HEK293 (cell line): Measurements from ENCODE around the gene LRFN3.

Experiments
- CTCF ChIA-PET: fragments of 350-600 bp; formaldehyde crosslinking; extraction: SDS; loops from one replicate; lab custom pipeline; 2021; ENCODE audit warnings: antibody characterized with exemption; lab: Yijun Ruan, JAX
- POLR2A ChIA-PET: fragments of 300-600 bp; formaldehyde crosslinking; extraction: SDS; loops from one replicate; lab custom pipeline; 2020; ENCODE audit warnings: antibody characterized with exemption, inconsistent platforms; lab: Yijun Ruan, JAX
- H3K27ac ChIP-seq: fragments of 200-500 bp; sonication (Bioruptor generic); 2 replicates; pipeline ENCODE4 v1.5.1; 2014; ENCODE audit warnings: low read depth, low read length, control low read depth, inconsistent platforms; ENCODE audit errors: extremely low read depth
- H3K36me3 ChIP-seq, 2 experiments: fragments of 200-500 bp in 1 of 2; sonication (Bioruptor generic) in 1 of 2; 1 replicate in 1 of 2; 2 replicates in 1 of 2; pipeline ENCODE4 v1.5.1; 2014 to 2017; ENCODE audit warnings: inconsistent platforms in 2 of 2, low read length in 2 of 2; ENCODE audit not compliant: control insufficient read depth in 2 of 2, insufficient read depth in 1 of 2
- H3K4me1 ChIP-seq: fragments of 200-500 bp; sonication (Bioruptor generic); 2 replicates; pipeline ENCODE4 v1.5.1; 2014; ENCODE audit warnings: mild to moderate bottlenecking, low read length, inconsistent platforms; ENCODE audit not compliant: control insufficient read depth, insufficient read depth
- H3K4me3 ChIP-seq: 2 replicates; pipeline ENCODE4 v1.5.1; 2011; ENCODE audit warnings: low read depth, mild to moderate bottlenecking, control low read depth, low read length, moderate library complexity
- H3K9me3 ChIP-seq: fragments of 200-500 bp; sonication (Bioruptor generic); 2 replicates; pipeline ENCODE4 v1.5.1; 2014; ENCODE audit warnings: low read depth, low read length, inconsistent platforms; ENCODE audit not compliant: control insufficient read depth, insufficient read depth
- BCL11B ChIP-seq: fragments of 450-650 bp; formaldehyde crosslinking; IDR thresholded peaks from 2 replicates; pipeline ENCODE4 v1.5.1; 2016; ENCODE audit warnings: low read depth, missing biosample characterization, missing genetic modification characterization
- GLIS2 ChIP-seq: fragments of 450-650 bp; formaldehyde crosslinking; IDR thresholded peaks from 2 replicates; pipeline ENCODE4 v1.5.1; 2016; ENCODE audit warnings: missing biosample characterization, missing genetic modification characterization
- OVOL3 ChIP-seq: fragments of 450-650 bp; formaldehyde crosslinking; IDR thresholded peaks from 2 replicates; pipeline ENCODE4 v1.5.1; 2016; ENCODE audit warnings: missing biosample characterization, missing genetic modification characterization
- ZNF10 ChIP-seq: fragments of 450-650 bp; formaldehyde crosslinking; IDR thresholded peaks from 2 replicates; pipeline ENCODE4 v1.5.1; 2017; ENCODE audit warnings: missing biosample characterization, missing genetic modification characterization
- ZNF223 ChIP-seq: fragments of 450-650 bp; formaldehyde crosslinking; IDR thresholded peaks from 2 replicates; pipeline ENCODE4 v1.5.1; 2016; ENCODE audit warnings: missing biosample characterization, missing genetic modification characterization
- ZNF473 ChIP-seq: fragments of 450-650 bp; formaldehyde crosslinking; IDR thresholded peaks from 2 replicates; pipeline ENCODE4 v1.5.1; 2017; ENCODE audit warnings: missing biosample characterization, missing genetic modification characterization
- ZNF548 ChIP-seq: fragments of 450-650 bp; formaldehyde crosslinking; IDR thresholded peaks from 2 replicates; pipeline ENCODE4 v1.5.1; 2016; ENCODE audit warnings: missing biosample characterization, missing genetic modification characterization
- ZNF664 ChIP-seq: fragments of 450-650 bp; formaldehyde crosslinking; IDR thresholded peaks from 2 replicates; pipeline ENCODE4 v1.5.1; 2016; ENCODE audit warnings: missing biosample characterization, missing genetic modification characterization
- ZNF677 ChIP-seq: fragments of 450-650 bp; IDR thresholded peaks from 2 replicates; pipeline ENCODE4 v1.5.0; 2018; ENCODE audit warnings: missing biosample characterization, mild to moderate bottlenecking, missing genetic modification characterization, moderate library complexity
- ZNF768 ChIP-seq: fragments of 450-650 bp; formaldehyde crosslinking; IDR thresholded peaks from 2 replicates; pipeline ENCODE4 v1.5.1; 2018; ENCODE audit warnings: missing biosample characterization, mild to moderate bottlenecking, missing genetic modification characterization
- TF ChIP-seq, protein P1 (sequence below): fragments of 450-650 bp; formaldehyde crosslinking; IDR thresholded peaks from 2 replicates; pipeline ENCODE4 v1.5.1; 2016; ENCODE audit warnings: missing biosample characterization, missing genetic modification characterization
- TF ChIP-seq, protein P2 (sequence below): fragments of 450-650 bp; formaldehyde crosslinking; IDR thresholded peaks from 2 replicates; pipeline ENCODE4 v1.5.1; 2016; ENCODE audit warnings: missing biosample characterization, missing genetic modification characterization
- TF ChIP-seq, protein P3 (sequence below): fragments of 450-650 bp; formaldehyde crosslinking; IDR thresholded peaks from 2 replicates; pipeline ENCODE4; 2016; ENCODE audit warnings: missing biosample characterization, missing genetic modification characterization

LRFN3 gene

DNA sequence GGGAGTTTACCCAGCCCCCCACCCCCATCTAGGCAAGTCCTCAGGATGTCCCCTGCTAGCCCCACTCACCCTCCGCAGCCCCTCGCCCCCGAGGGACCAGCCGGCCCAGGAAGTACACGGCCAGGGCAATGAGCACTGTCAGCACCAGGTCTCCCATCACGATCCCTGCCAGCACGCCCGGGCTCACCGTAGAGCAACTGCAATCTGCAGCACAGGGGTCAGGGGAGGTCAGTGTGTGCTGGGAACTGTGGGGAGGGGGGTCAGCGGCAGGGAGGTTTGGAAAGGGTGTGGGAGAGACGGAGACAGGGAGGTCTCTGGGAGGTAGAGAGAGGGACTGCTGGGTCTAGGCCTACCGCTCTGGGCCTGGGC is 28.8 kb upstream of the LRFN3 start:
- no peak overlapping the region for H3K27ac ChIP-seq
- ChIA-PET POLR2A (no interaction called here), CTCF (interaction anchor here (0.9 kb wide), 1 partner anchor 24 kb away, joined by 3 read pairs; no protein-coding TSS in a partner anchor)
- TF ChIP-seq ZNF10 (tag by site-specific recombination) (no peak), GLIS2 (tag by site-specific recombination) (0 out of 2 replicates have a peak, but pooled peaks have one; percentile 26), ZNF548 (tag by site-specific recombination) (no peak), BCL11B (peak; percentile 9; the same call in 1 of the 2 replicates), ZNF677 (tag by site-specific recombination) (no peak)
- no peak overlapping the region for H3K4me3 ChIP-seq
- H3K9me3 ChIP-seq = no peaks in the 10 kb centered on the region
- H3K36me3 ChIP-seq = no peaks in the 10 kb centered on the region; a peak in 1 of 3 replicates
- H3K4me1 ChIP-seq = peaks cover 3% of the 10 kb centered on the region; the same call in 1 of the 2 replicates

DNA sequence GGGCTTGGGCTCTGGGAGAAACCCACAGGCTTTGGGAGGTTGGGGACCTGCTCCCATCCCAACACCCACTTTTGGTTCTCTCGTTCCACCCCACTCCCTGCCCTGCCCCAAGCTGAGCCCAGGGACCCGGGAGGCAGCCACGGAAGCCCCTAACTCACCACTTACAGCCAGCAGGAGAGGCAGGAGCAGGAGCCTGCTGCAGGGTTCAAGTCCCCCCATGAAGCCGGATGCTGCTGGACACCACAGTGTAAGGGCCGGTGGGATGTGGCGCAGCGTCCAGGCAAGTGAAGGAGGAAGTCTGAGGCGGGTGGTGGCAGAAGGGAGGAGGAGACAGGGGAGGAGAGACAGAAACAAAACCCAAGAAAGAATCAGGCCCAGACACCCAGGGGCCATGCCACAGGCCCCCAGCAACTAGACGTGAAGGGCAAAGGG is 28.1 kb upstream of the LRFN3 start, which contains the start of gene TYROBP:
Gene TYROBP (minus strand): TSS at position 286 of the 432 bp plus-strand sequence. CDS start 67 bp downstream, at position 219.
- ChIA-PET POLR2A (no interaction called here), CTCF (no interaction called here)
- Histone ChIP-seq H3K4me1 (peaks cover 3% of the 10 kb centered on the region; the same call in 1 of the 2 replicates), H3K4me3 (no peak within 1 kb of the TSS), H3K27ac (no peak within 1 kb of the TSS), H3K36me3 (no peaks in the 10 kb centered on the region; a peak in 1 of 3 replicates), H3K9me3 (no peaks in the 10 kb centered on the region)
- peak; percentile 58 for TF ChIP-seq GLIS2 (tag by site-specific recombination)
- TF ChIP-seq ZNF223 = no peak

DNA sequence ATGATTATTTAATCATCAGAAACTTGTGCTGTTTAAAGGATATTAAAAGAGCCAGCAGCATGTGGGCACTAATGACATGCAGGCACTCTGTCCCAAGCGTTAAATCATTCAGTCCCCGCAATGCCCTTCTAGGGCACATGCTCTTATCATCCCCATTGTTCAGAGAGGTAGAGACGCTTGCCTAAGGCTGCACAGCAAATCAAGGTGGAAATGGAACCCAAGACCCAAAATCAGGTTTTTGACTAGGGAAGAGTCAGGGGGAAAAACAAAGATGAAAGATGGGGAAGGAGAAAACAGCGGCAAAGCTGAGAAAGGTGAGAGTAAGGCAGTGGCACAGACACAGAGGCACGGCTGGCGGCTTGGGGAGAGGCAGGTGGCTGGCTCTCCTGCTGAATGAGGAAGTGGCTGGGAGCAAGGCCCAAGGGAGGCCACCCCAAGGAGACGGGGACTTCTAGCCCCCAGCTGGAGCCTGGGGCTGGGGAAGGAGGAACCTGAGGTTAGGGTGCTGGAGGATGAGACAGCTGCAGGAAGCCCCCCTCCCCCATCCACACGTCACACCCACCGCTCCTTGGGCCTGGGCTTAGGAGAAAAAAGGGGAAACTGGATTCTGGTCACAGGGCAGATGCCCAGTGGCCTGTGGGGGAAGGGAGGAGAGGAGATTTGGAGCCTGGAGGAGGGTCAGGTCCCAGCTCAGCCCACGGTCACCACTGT is 27.0 kb upstream of the LRFN3 start:
- TF ChIP-seq OVOL3 (tag by site-specific recombination) = no peak
- TF ChIP-seq, protein P1, sequence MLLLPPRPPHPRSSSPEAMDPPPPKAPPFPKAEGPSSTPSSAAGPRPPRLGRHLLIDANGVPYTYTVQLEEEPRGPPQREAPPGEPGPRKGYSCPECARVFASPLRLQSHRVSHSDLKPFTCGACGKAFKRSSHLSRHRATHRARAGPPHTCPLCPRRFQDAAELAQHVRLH = 0 out of 2 replicates have a peak, but pooled peaks have one; percentile 34
- no peak for TF ChIP-seq ZNF473 (tag by site-specific recombination)
- TF ChIP-seq, protein P2, sequence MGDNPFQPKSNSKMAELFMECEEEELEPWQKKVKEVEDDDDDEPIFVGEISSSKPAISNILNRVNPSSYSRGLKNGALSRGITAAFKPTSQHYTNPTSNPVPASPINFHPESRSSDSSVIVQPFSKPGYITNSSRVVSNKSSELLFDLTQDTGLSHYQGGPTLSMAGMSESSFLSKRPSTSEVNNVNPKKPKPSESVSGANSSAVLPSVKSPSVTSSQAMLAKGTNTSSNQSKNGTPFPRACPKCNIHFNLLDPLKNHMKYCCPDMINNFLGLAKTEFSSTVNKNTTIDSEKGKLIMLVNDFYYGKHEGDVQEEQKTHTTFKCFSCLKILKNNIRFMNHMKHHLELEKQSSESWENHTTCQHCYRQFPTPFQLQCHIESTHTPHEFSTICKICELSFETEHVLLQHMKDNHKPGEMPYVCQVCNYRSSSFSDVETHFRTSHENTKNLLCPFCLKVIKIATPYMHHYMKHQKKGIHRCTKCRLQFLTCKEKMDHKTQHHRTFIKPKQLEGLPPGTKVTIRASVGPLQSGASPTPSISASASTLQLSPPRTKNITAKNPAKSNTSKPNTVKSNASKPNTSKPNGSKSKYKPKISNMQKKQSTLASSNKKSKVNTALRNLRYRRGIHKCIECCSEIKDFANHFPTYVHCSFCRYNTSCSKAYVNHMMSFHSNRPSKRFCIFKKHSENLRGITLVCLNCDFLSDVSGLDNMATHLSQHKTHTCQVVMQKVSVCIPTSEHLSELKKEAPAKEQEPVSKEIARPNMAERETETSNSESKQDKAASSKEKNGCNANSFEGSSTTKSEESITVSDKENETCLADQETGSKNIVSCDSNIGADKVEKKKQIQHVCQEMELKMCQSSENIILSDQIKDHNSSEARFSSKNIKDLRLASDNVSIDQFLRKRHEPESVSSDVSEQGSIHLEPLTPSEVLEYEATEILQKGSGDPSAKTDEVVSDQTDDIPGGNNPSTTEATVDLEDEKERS (tag by site-specific recombination) = 0 out of 2 replicates have a peak, but pooled peaks have one; percentile 24
- TF ChIP-seq, protein P3, sequence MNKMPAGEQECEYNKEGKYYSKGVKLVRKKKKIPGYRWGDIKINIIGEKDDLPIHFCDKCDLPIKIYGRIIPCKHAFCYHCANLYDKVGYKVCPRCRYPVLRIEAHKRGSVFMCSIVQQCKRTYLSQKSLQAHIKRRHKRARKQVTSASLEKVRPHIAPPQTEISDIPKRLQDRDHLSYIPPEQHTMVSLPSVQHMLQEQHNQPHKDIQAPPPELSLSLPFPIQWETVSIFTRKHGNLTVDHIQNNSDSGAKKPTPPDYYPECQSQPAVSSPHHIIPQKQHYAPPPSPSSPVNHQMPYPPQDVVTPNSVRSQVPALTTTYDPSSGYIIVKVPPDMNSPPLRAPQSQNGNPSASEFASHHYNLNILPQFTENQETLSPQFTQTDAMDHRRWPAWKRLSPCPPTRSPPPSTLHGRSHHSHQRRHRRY = 0 out of 2 replicates have a peak, but pooled peaks have one; percentile 23
- TF ChIP-seq ZNF664 (tag by site-specific recombination) = 0 out of 2 replicates have a peak, but pooled peaks have one; percentile 51
- peak; percentile 99; the same call in 1 of the 2 replicates for TF ChIP-seq ZNF768 (tag by site-specific recombination)
- Histone ChIP-seq H3K4me3 (no peak overlapping the region), H3K9me3 (no peaks in the 10 kb centered on the region; the same call in 1 of the 2 replicates), H3K36me3 (no peaks in the 10 kb centered on the region; a peak in 1 of 3 replicates), H3K27ac (no peak overlapping the region), H3K4me1 (no peaks in the 10 kb centered on the region)
- ChIA-PET CTCF (interaction anchor here (1.0 kb wide), 1 partner anchor 89 kb away, joined by 3 read pairs; no protein-coding TSS in a partner anchor), POLR2A (interaction anchor here (0.6 to 1.0 kb wide), 2 partner anchors 135 to 223 kb away, joined by 3 to 5 read pairs; no protein-coding TSS in a partner anchor)
